Liver (tissue), 9 donors: Measurements from ENCODE around the gene HDAC8. TPM values are rescaled to one million over a fixed set of nuclear protein-coding genes. Genes with fewer than 3 reads are reported as not detected.

Experiments
- DNase-seq: peaks from one replicate; pipeline ENCODE4 v3.0.0-alpha.2; 2017; ENCODE audit warnings: low spot score
- H3K27ac ChIP-seq, 2 donors: one replicate each; pipeline ENCODE4 v1.7.0; 2013; ENCODE audit warnings: inconsistent platforms in 2 of 2, low read length in 2 of 2, control low read depth in 1 of 2, low read depth in 1 of 2, mild to moderate bottlenecking in 1 of 2
- H3K27me3 ChIP-seq, 4 donors: one replicate each; pipeline versions ENCODE4 v1.6.1 to v1.7.0; 2013; ENCODE audit warnings: low read length in 3 of 4, inconsistent platforms in 1 of 4, mild to moderate bottlenecking in 1 of 4, moderate library complexity in 1 of 4; ENCODE audit not compliant: control insufficient read depth in 4 of 4, insufficient read depth in 4 of 4
- H3K36me3 ChIP-seq, 4 donors: one replicate each; pipeline versions ENCODE4 v1.6.1 to v1.7.0; 2013; ENCODE audit warnings: low read length in 3 of 4, mild to moderate bottlenecking in 3 of 4, low read depth in 1 of 4, moderate library complexity in 1 of 4; ENCODE audit not compliant: control insufficient read depth in 4 of 4, insufficient read depth in 3 of 4
- H3K4me1 ChIP-seq, 4 donors: one replicate each; pipeline versions ENCODE4 v1.6.1 to v1.7.0; 2013; ENCODE audit warnings: low read length in 3 of 4, mild to moderate bottlenecking in 3 of 4, moderate library complexity in 1 of 4; ENCODE audit not compliant: control insufficient read depth in 4 of 4, insufficient read depth in 4 of 4
- H3K4me3 ChIP-seq, 3 donors: one replicate each; pipeline versions ENCODE4 v1.6.1 to v1.7.0; 2013; ENCODE audit warnings: low read length in 3 of 3, control low read depth in 1 of 3, low read depth in 1 of 3, mild to moderate bottlenecking in 1 of 3
- H3K9ac ChIP-seq, 2 donors: one replicate each; pipeline ENCODE4 v1.7.0; 2013; ENCODE audit warnings: low read length in 2 of 2, mild to moderate bottlenecking in 2 of 2, moderate library complexity in 2 of 2, control low read depth in 1 of 2, low read depth in 1 of 2
- H3K9me3 ChIP-seq, 4 donors: one replicate each; pipeline versions ENCODE4 v1.6.1 to v1.7.0; 2013; ENCODE audit warnings: low read length in 3 of 4; ENCODE audit not compliant: control insufficient read depth in 4 of 4
- CTCF ChIP-seq: fragments of 150-350 bp; IDR thresholded peaks from 2 replicates; pipeline ENCODE4 v1.5.1; 2017; ENCODE audit warnings: improper control_type of control experiment, low read depth, low read length; ENCODE audit not compliant: missing input control
- EGR1 ChIP-seq, 2 donors: IDR thresholded peaks; 2 replicates each; pipeline ENCODE4 v1.6.1; 2016 to 2018; ENCODE audit warnings: antibody characterized with exemption in 2 of 2, low read depth in 2 of 2
- FOXA1 ChIP-seq: IDR thresholded peaks from 2 replicates; pipeline ENCODE4 v1.6.1; 2016; ENCODE audit warnings: antibody characterized with exemption
- GABPA ChIP-seq, 2 donors: IDR thresholded peaks in 1 of 2; conservative IDR thresholded peaks in 1 of 2; 2 replicates each; pipeline ENCODE4 v1.6.1; 2016; ENCODE audit warnings: antibody characterized with exemption in 2 of 2, mild to moderate bottlenecking in 1 of 2, moderate library complexity in 1 of 2
- HNF4A ChIP-seq, 2 donors: conservative IDR thresholded peaks; 2 replicates each; pipeline ENCODE4 v1.6.1; 2016; ENCODE audit warnings: antibody characterized with exemption in 2 of 2, mild to moderate bottlenecking in 2 of 2
- HNF4G ChIP-seq: IDR thresholded peaks from 2 replicates; pipeline ENCODE4 v1.6.1; 2016; ENCODE audit warnings: antibody characterized with exemption
- MAX ChIP-seq: IDR thresholded peaks from 2 replicates; pipeline ENCODE4 v1.6.1; 2016; ENCODE audit warnings: antibody characterized with exemption
- NR2F2 ChIP-seq: IDR thresholded peaks from 2 replicates; pipeline ENCODE4 v1.6.1; 2016; ENCODE audit warnings: antibody characterized with exemption
- RAD21 ChIP-seq, 2 donors: IDR thresholded peaks; 2 replicates each; pipeline ENCODE4 v1.6.1; 2016; ENCODE audit warnings: antibody characterized with exemption in 2 of 2, mild to moderate bottlenecking in 2 of 2
- REST ChIP-seq: IDR thresholded peaks from 2 replicates; pipeline ENCODE4 v1.6.1; 2016; ENCODE audit warnings: antibody characterized with exemption, mild to moderate bottlenecking
- RXRA ChIP-seq, 2 donors: IDR thresholded peaks; 2 replicates each; pipeline ENCODE4 v1.6.1; 2017 to 2018; ENCODE audit warnings: antibody characterized with exemption in 2 of 2, mild to moderate bottlenecking in 1 of 2
- SP1 ChIP-seq: IDR thresholded peaks from 2 replicates; pipeline ENCODE4 v1.6.1; 2018; ENCODE audit warnings: antibody characterized with exemption, mild to moderate bottlenecking
- YY1 ChIP-seq: IDR thresholded peaks from 2 replicates; pipeline ENCODE4 v1.6.1; 2016; ENCODE audit warnings: antibody characterized with exemption, mild to moderate bottlenecking
- ZBTB33 ChIP-seq: IDR thresholded peaks from 2 replicates; pipeline ENCODE4 v1.6.1; 2016; ENCODE audit warnings: antibody characterized with exemption
- WGBS: extraction: QIAGEN DNeasy Blood & Tissue Kit; methylation state at CpG from one replicate; pipeline ENCODE4 v1.1.7; 2013; 5-methylcytosine and 5-hydroxymethylcytosine counted together
- polyA plus RNA-seq, 2 donors: library from polyadenylated mRNA; stranded (reverse) in 1 of 2; unstranded in 1 of 2; fragments of 200-250 nt in 1 of 2; fragments of >200 nt in 1 of 2; fragmentation: Nextera tagmentation in 1 of 2; extraction: Ambion mirVana in 1 of 2; gene quantifications; one replicate each; pipeline versions ENCODE4 v1.2.1 to v1.2.3, GENCODE V29; 2013 to 2015
- total RNA-seq, 2 donors: library from RNA; depleted of rRNA; stranded (reverse); fragments of >200 nt; gene quantifications; one replicate each; pipeline ENCODE4 v1.2.3, GENCODE V29; 2014
- TF ChIP-seq, protein P1 (sequence below): IDR thresholded peaks from 2 replicates; pipeline ENCODE4 v1.6.1; 2016; ENCODE audit warnings: antibody characterized with exemption
- donor health status: healthy.
- donor health status: healthy.
- donor health status: healthy.
- donor health status: healthy.
- donor health status: healthy.

The HDAC8 gene
- total and polyA plus RNA-seq, 4 donors: 11.1 to 30.4 (median 14.0) TPM

DNA sequence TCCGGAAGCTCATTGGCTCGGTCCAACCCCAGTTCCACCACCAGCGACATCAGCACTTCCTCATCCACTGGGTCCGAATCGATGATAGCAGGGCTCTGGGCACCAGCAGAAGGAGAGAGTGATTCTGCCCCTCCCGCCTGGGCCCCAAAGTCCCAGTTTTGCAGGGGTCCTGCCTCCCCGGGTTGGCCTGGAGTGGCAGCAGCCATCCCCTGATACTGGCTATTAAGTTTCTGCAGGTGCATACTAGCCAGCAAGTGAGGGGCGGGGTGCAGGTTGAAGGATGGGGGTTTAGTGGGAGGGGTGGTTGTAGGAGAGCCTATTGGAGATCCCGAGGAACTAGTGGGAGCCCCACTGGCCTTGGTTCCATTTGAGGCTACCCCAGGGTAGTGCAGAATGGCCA is 270.9 kb downstream of the HDAC8 start (continued):
- TF ChIP-seq, protein P1, sequence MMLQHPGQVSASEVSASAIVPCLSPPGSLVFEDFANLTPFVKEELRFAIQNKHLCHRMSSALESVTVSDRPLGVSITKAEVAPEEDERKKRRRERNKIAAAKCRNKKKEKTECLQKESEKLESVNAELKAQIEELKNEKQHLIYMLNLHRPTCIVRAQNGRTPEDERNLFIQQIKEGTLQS: no peak

DNA sequence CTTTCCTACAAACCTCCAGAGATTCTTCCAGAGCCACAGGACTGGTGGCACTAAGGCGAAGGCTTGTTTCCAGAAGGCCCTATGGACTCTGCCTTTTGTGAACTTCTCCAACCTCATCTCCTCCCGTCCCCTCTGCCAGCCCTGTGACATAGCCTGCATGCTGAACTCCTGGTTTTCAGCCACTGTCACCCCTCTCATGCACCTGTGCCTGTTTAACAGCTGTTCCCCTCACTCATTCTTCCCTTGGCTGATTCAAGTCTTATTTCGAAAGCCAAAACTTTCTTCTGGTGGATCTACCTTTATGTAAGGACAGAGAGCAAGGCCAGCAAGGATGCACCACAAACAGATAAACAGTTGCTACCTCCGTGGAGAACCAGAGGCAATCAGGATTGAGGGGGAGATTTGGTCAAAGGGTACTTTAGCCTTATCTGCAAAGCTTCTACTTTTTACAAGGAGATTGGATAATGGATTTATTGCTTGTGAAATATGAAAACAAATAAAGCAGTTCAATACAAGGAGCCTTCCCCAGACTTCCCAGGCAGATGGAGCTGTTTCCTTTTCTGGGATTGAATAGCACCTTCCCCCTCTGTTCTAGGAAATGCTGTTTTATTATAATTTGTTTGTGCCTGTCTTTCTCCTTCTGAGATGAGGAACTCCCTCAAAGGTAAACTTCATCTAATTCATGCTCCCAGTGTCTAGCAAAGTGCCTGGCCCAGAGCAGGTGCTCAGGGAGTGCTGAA is 272.6 kb downstream of the HDAC8 start:
- no peak for DNase-seq

GRCh38 chrX:72297953-72298730 is 274.5 kb downstream of the HDAC8 start:
- WGBS: 52% methylated on average over 4 of the region's 4 CpGs

More for the DNA sequence above, 272.6 kb downstream of the HDAC8 start:
- Histone ChIP-seq H3K9me3 (no peaks in the 10 kb centered on the region), H3K27ac (no peak overlapping the region), H3K9ac (no peak overlapping the region), H3K27me3 (peaks cover 0 to 2% (median 0%) of the 10 kb centered on the region in 4 donors), H3K36me3 (no peaks in the 10 kb centered on the region), H3K4me1 (peaks cover 0 to 4% (median 3%) of the 10 kb centered on the region in 4 donors), H3K4me3 (no peak overlapping the region)
- WGBS: 90% methylated on average over 4 of the region's 4 CpGs
- TF ChIP-seq SP1: no peak
- no peak for TF ChIP-seq GABPA (IDR thresholded peaks at IDR 0.05 in 1 of 2, conservative IDR thresholded peaks at IDR 0.05 in 1 of 2)
- TF ChIP-seq FOXA1: no peak

More at GRCh38 chrX:72297953-72298730, 274.5 kb downstream of the HDAC8 start:
- peaks cover 0 to 2% (median 0%) of the 10 kb centered on the region in 4 donors for H3K27me3 ChIP-seq
- no peak overlapping the region for H3K4me3 ChIP-seq
- TF ChIP-seq HNF4A (conservative IDR thresholded peaks at IDR 0.05) (no peak), REST (no peak), SP1 (no peak), HNF4G (no peak), MAX (no peak), RAD21 (IDR thresholded peaks at IDR 0.05) (peak; percentile 53 to 70), EGR1 (IDR thresholded peaks at IDR 0.05; ENCODE audit: low read depth in 2 of 2) (no peak), RXRA (IDR thresholded peaks at IDR 0.05) (no peak), ZBTB33 (no peak), GABPA (IDR thresholded peaks at IDR 0.05 in 1 of 2, conservative IDR thresholded peaks at IDR 0.05 in 1 of 2) (no peak), CTCF (peak; percentile 24), FOXA1 (no peak), NR2F2 (no peak), YY1 (no peak)
- no peak for DNase-seq
- no peaks in the 10 kb centered on the region for H3K9me3 ChIP-seq
- no peaks in the 10 kb centered on the region for H3K36me3 ChIP-seq
- no peak overlapping the region for H3K9ac ChIP-seq
- H3K27ac ChIP-seq: no peak overlapping the region
- H3K4me1 ChIP-seq: no peaks in the 10 kb centered on the region
